Duodenal mucosa (tissue), 2 donors: ENCODE data around the gene ZNF454.
A peak's percentile ranks its signal among the peaks of the same experiment; 100 is the strongest.

Experiments used
- H3K27ac ChIP-seq: one replicate; pipeline ENCODE4 v1.7.0; 2013; ENCODE audit warnings: low read depth, low read length
- H3K27me3 ChIP-seq, 2 donors: one replicate each; pipeline ENCODE4 v1.7.0; 2013; ENCODE audit warnings: low read length in 2 of 2, control low read depth in 1 of 2; ENCODE audit not compliant: insufficient read depth in 2 of 2, control insufficient read depth in 1 of 2
- H3K36me3 ChIP-seq, 2 donors: one replicate each; pipeline ENCODE4 v1.7.0; 2013; ENCODE audit warnings: low read length in 2 of 2, control low read depth in 1 of 2; ENCODE audit not compliant: insufficient read depth in 2 of 2, control insufficient read depth in 1 of 2
- H3K4me1 ChIP-seq, 2 donors: one replicate each; pipeline ENCODE4 v1.7.0; 2013; ENCODE audit warnings: low read length in 2 of 2, control low read depth in 1 of 2; ENCODE audit not compliant: insufficient read depth in 2 of 2, control insufficient read depth in 1 of 2
- H3K4me3 ChIP-seq, 2 donors: one replicate each; pipeline ENCODE4 v1.7.0; 2013; ENCODE audit warnings: low read length in 2 of 2, low read depth in 1 of 2
- H3K9ac ChIP-seq, 2 donors: one replicate each; pipeline ENCODE4 v1.7.0; 2013; ENCODE audit warnings: low read length in 2 of 2, low read depth in 1 of 2
- H3K9me3 ChIP-seq, 2 donors: one replicate each; pipeline ENCODE4 v1.7.0; 2013; ENCODE audit warnings: low read length in 2 of 2, control low read depth in 1 of 2; ENCODE audit not compliant: control insufficient read depth in 1 of 2

The ZNF454 gene

DNA sequence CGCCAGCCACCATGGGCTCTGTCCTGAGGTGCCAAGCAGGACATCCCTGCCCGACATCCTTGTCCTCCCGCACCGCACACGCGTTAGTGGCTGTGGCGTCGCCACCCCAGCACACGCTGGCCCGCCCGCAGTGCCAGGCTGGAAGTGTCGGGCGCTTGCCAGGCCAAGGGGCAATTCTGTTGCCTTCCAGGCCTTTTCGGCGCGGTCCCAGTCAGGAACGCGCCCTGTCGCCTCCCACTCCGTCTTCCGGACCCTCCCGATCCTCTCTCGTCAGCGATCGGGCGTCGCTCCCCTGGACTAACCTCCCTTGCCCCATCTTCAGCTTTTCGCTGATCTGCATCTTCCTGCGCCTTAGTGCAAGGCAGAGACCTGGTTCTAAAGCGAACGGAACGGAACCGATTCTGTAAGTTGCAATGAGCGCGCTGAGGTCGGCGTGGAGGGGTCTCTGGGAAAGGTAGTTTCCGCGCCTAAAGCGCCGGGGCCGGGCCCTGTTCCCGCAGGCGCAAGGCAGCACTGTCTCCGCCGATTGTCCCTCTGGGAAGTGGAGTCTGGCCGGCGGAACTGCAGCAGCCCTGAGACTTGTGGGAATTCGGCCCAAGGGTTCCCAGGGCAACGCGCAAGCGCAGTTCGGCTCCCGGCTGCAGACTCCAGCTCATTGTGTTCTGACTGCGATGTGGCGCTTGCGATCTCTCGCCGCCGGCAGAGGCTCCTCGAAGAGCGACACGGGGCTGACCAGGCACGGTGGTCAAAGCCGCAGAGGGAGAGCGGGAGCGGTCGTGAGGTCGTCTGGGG, at the start of gene ZNF454:
ZNF454 (plus strand) TSS at position 630 of the 792 bp plus-strand sequence. CDS start 1,594 bp downstream, outside the sequence.
- Histone ChIP-seq H3K27me3 (no peaks in the 10 kb centered on the region), H3K27ac (peak within 1 kb of the TSS; percentile 48), H3K9me3 (peaks cover 58 to 72% of the 10 kb centered on the region in 2 donors), H3K36me3 (no peaks in the 10 kb centered on the region), H3K4me3 (peak within 1 kb of the TSS; percentile 72 to 75), H3K4me1 (no peaks in the 10 kb centered on the region), H3K9ac (peak within 1 kb of the TSS; percentile 47 to 60)

DNA sequence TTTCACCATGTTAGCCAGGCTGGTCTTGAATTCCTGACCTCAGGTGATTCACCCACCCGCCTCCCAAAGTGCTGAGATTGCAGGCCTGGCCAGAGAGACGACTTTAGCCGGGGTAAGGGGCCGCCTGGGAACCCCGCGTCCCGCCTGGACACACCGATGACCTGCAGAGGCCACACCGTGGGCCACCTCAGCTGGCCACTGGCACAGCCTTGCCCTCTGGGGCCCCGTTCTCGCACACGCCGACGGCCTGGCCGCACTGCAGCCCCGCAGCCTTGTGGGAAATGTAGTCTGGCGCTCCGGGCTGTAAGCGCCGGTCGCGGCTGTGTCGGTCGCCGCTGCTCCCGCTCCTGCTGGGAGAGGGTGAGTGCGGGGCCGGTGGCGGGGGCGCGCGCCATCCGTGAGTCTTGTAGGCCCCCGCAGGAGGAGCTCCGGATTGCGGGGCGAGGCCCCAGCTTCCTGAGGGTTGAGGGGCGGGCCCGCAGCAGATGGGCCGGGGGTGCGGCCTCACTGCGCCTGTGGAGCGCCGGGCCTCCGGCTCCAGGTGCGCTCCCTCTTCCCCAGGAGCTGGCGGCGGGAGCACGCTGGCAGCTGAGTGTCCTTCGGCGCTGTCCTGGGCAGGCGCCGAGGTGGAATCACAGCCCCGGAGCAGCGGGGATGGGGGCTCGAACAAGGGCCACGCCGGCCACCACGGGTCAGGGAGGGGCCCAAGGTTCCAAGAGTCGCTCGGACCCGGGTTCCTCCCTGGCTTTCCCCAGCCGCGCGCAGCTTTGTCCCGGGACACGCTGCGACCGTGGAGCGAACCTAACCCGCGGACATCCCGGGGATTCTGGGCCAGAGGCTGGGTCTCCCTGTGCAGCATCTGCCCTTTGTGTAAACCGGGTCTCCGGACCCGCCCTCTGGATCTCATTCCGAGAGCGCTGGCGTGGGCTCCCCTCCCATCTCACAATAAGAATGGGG, 45.1 kb upstream of the ZNF454 start, which contains the start of gene ZFP2:
ZFP2 (plus strand) TSS at position 299 of the 957 bp plus-strand sequence. CDS start 35,401 bp downstream, outside the sequence.
- H3K9ac ChIP-seq: peak within 1 kb of the TSS; percentile 55 to 72
- no peaks in the 10 kb centered on the region for H3K36me3 ChIP-seq
- H3K4me3 ChIP-seq: peak within 1 kb of the TSS; percentile 60 to 81
- no peak within 1 kb of the TSS for H3K27ac ChIP-seq
- H3K4me1 ChIP-seq: no peaks in the 10 kb centered on the region
- no peaks in the 10 kb centered on the region for H3K27me3 ChIP-seq
- peaks cover 0 to 2% of the 10 kb centered on the region in 2 donors for H3K9me3 ChIP-seq

DNA sequence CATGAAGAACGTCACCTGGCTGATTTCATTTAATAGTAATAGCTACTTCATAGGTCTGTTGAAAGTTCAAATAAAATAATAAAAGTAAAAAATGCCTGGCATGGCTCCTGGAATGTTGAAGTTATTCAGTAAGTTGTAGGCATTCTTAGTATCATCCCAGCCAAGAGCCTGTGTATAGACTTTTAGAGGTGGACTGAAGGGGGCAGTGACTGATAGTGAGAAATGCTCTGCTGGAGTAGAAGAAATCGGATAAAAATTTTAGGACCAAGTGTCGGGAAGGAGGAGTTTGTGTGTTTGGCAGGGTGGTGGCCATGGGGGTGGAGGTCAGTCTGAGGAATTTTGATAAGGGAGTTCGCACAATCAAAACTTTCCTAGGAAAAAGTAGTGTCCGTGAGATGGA, 41.7 kb upstream of the ZNF454 start:
- no peak overlapping the region for H3K4me3 ChIP-seq
- no peak overlapping the region for H3K27ac ChIP-seq
- H3K27me3 ChIP-seq: no peaks in the 10 kb centered on the region
- no peaks in the 10 kb centered on the region for H3K36me3 ChIP-seq
- no peak overlapping the region for H3K9ac ChIP-seq
- H3K9me3 ChIP-seq: peaks cover 6 to 13% of the 10 kb centered on the region in 2 donors
- no peaks in the 10 kb centered on the region for H3K4me1 ChIP-seq

DNA sequence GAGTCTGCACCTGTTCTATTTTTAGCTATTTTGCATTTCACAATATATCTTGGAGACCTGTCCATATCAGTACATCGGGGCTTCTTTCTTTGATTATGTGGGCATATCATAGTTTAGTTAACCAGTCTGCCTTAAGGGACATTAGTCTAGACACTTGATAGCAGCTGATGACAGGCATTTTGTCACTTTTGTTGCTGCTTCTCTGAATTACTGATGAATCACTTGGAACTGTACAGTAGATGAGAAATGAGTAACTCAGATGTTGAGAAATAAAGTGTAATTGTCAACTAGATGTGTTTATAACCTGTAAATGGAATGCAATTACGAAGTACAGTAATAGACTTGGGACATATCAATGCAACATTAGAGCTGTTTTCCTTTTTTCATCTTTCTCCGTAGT, 38.1 kb upstream of the ZNF454 start:
- H3K9ac ChIP-seq: no peak overlapping the region
- no peaks in the 10 kb centered on the region for H3K27me3 ChIP-seq
- no peak overlapping the region for H3K4me3 ChIP-seq
- H3K36me3 ChIP-seq: peaks cover 0 to 2% of the 10 kb centered on the region in 2 donors
- H3K9me3 ChIP-seq: peaks cover 17 to 25% of the 10 kb centered on the region in 2 donors
- H3K27ac ChIP-seq: no peak overlapping the region
- no peaks in the 10 kb centered on the region for H3K4me1 ChIP-seq

DNA sequence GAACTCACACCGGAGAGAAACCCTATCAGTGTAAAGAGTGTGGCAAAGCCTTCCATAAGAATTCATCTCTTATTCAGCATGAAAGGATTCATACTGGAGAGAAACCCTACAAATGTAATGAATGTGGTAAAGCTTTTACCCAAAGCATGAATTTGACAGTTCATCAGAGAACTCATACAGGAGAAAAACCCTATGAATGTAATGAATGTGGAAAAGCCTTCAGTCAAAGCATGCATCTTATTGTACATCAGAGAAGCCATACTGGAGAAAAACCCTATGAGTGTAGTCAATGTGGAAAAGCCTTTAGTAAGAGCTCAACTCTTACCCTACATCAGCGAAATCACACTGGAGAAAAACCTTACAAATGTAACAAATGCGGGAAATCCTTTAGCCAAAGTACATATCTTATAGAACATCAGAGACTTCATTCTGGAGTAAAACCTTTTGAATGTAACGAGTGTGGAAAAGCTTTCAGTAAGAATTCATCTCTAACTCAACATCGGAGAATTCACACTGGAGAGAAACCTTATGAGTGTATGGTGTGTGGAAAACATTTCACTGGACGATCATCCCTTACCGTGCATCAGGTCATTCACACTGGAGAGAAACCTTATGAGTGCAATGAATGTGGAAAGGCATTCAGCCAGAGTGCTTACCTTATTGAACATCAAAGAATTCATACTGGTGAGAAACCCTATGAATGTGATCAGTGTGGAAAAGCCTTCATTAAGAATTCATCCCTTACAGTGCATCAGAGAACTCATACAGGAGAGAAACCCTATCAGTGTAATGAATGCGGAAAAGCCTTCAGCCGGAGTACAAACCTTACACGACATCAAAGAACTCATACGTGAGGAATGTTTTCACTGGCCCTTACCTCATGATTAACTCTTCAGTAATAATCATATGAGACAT, 8.9 kb upstream of the ZNF454 start:
- Histone ChIP-seq H3K4me3 (peak overlapping the region in 1 of 2 donors; percentile 25), H3K36me3 (peaks cover 0 to 4% of the 10 kb centered on the region in 2 donors), H3K9ac (no peak overlapping the region), H3K27ac (no peak overlapping the region), H3K4me1 (no peaks in the 10 kb centered on the region), H3K9me3 (peaks cover 87 to 88% of the 10 kb centered on the region in 2 donors), H3K27me3 (no peaks in the 10 kb centered on the region)

DNA sequence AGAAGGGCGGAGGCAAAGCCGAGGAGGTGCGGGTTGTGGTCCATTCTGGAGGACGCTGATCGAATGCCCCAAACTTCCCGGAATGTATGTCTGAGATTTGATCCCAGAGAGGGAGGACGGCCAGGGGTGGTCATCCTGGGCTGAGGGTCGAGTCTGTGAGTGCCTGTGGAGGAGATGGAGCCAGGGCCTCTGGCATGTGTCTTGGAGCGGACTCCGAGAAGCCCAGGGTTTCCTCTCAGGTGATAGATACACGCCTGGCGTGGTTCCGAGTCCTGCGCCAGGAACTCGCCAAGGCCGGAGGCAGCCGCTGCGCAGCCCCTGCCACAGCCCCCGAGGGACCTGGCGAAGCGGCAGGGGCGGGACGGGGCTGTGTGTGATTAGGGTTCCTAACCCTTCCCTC, 363 bp downstream of the ZNF454 start:
- Histone ChIP-seq H3K4me3 (peak overlapping the region; percentile 72 to 75), H3K9ac (peak overlapping the region; percentile 32 to 36), H3K4me1 (no peaks in the 10 kb centered on the region), H3K27me3 (no peaks in the 10 kb centered on the region), H3K9me3 (peaks cover 59 to 67% of the 10 kb centered on the region in 2 donors), H3K36me3 (no peaks in the 10 kb centered on the region), H3K27ac (no peak overlapping the region)

DNA sequence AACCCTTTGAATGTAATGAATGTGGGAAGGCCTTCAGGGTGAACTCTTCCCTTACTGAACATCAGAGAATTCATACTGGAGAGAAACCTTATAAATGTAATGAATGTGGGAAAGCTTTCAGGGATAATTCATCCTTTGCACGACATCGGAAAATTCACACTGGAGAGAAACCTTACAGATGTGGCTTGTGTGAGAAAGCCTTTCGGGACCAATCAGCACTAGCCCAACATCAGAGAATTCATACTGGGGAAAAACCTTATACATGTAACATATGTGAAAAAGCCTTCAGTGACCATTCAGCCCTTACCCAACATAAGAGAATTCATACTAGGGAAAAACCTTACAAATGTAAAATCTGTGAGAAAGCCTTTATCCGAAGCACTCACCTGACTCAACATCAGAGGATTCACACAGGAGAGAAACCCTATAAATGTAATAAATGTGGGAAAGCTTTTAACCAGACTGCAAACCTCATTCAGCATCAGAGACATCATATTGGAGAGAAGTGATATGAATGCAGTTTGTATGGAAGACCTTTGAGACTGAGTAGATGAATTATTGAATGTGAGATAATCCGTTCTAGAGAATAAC, 24.6 kb downstream of the ZNF454 start:
- Histone ChIP-seq H3K4me3 (peak overlapping the region; percentile 5 to 28), H3K27me3 (no peaks in the 10 kb centered on the region), H3K9ac (no peak overlapping the region), H3K4me1 (no peaks in the 10 kb centered on the region), H3K27ac (no peak overlapping the region), H3K36me3 (peaks cover 0 to 6% of the 10 kb centered on the region in 2 donors), H3K9me3 (peaks cover 63 to 73% of the 10 kb centered on the region in 2 donors)

DNA sequence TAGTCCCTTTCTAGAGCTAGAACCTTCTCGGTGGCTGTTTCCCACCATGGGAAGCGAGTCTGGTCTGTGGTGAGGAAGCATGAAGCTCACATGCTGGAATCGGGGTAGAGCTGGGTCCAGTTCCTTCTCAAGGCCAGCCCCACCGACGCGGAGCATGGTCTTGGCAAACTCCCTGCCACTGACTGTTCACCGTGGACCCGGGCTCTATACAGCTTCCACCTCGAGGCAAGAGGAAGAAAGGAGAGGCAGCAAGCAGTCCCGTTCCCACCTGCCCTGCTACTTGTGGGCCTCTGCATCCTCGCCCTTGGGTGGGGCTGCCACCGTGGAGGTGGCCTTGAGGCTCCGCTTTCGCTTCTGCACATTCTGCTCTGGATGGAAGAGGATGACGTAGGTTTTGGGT, 40.4 kb downstream of the ZNF454 start:
- Histone ChIP-seq H3K9ac (no peak overlapping the region), H3K4me1 (no peaks in the 10 kb centered on the region), H3K36me3 (no peaks in the 10 kb centered on the region), H3K9me3 (peaks cover 57 to 59% of the 10 kb centered on the region in 2 donors), H3K27me3 (no peaks in the 10 kb centered on the region), H3K4me3 (no peak overlapping the region), H3K27ac (no peak overlapping the region)

DNA sequence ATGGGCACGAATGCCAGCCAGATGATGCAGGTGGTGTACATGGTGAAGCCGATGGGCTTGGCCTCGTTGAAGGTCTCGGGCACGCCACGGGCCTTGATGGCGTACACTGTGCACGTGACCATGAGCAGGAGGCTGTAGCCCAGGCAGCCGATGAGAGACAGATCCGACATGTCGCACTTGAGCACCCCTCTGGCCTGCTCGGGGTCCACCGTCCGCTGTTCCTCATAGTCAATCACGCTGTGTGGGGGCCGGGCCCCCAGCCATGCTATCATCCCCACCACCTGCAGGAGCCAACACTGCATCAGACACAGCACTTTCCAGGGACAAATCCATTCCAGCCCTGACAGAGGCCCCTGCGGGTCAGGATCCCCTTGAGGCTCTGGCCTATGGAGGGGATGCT, 41.9 kb downstream of the ZNF454 start:
- Histone ChIP-seq H3K9me3 (peaks cover 44 to 64% of the 10 kb centered on the region in 2 donors), H3K27me3 (no peaks in the 10 kb centered on the region), H3K9ac (no peak overlapping the region), H3K4me1 (no peaks in the 10 kb centered on the region), H3K27ac (no peak overlapping the region), H3K4me3 (no peak overlapping the region), H3K36me3 (no peaks in the 10 kb centered on the region)
